ENCODE data around the gene CYB5RL. TPM values are rescaled to one million over a fixed set of nuclear protein-coding genes. Genes with fewer than 3 reads are reported as not detected.

CYB5RL gene
- total and polyA plus RNA-seq, 2 of the 8 experiments (the other 6 are each of a cell fraction or from before 2014, with no cell fraction given), result 13.2 to 14.1 TPM

DNA sequence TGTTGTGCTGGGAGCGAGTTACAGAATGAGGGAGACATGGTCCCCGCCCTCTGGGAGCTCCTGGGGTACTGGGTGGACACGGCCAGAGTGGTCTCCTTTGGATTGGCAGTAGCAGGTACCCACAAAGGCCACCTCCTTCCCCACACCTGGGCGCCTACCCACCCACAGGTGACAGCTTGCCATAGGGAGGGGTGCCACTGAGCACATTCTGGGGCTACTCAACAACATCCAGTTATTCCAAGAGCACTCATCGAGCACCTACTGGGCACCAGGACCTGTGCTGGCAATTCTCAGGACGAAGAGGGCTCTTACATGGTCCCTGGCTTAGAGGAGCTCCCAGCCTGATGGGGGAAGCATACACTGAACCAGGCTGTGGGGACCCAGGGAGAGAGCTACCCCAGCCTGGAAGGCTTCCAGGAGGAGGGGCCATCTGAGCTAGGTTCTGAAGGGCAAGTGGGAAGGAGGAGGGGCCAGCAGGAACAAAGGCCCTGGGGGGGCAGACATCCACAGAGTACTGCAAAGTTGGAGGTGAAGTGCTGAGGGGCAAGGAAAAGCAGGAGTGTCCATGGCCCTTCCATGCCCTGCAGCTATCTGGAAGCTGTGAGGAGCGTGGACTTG lies 22.1 kb upstream of the CYB5RL start:
- FAIRE-seq (no peak), DNase-seq (ENCODE audit: low read depth in 1 of 2, low spot score in 2 of 2) (no peak)
- Histone ChIP-seq H2BK120ac (replicated peaks; ENCODE audit: low read depth, low read length) (no peak overlapping the region), H3K23me2 (ENCODE audit: low read depth, low read length) (no peaks in the 10 kb centered on the region), H3K9ac (replicated peaks in 1 of 4; ENCODE audit: extremely low read depth in 1 of 4, low read depth in 3 of 4, low read length in 3 of 4) (peak overlapping the region in 1 of 4 experiments; percentile 13; a peak in 1 of 7 replicates), H2BK15ac (ENCODE audit: low read length) (no peak overlapping the region), H4K5ac (ENCODE audit: insufficient read length, low read depth, low read length) (no peak overlapping the region), H3K18ac (ENCODE audit: extremely low read depth, low read length) (no peak overlapping the region), H3K79me2 (ENCODE audit: control insufficient read depth in 1 of 2, insufficient read depth in 2 of 2, low read length in 2 of 2) (no peaks in the 10 kb centered on the region), H2AFZ (ENCODE audit: low read length) (no peak overlapping the region), H3K14ac (ENCODE audit: insufficient read length) (no peak overlapping the region), H3K36me3 (ENCODE audit: control insufficient read depth in 2 of 4, insufficient read depth in 4 of 4, low read length in 3 of 4) (peaks cover 9 to 24% (median 13%) of the 10 kb centered on the region in 4 experiments), H3K56ac (replicated peaks; ENCODE audit: insufficient read length, low read depth, low read length) (no peak overlapping the region), H3K9me3 (ENCODE audit: insufficient read depth in 2 of 2, low read depth in 1 of 2, low read length in 1 of 2) (no peaks in the 10 kb centered on the region), H3K4ac (replicated peaks; ENCODE audit: insufficient read length, low read depth, low read length) (no peak overlapping the region), H3K4me3 (ENCODE audit: extremely low read depth in 1 of 4, insufficient read depth in 2 of 4, low read depth in 3 of 4, low read length in 4 of 4) (no peak overlapping the region), H3K79me1 (ENCODE audit: low read depth, low read length) (peaks cover 3% of the 10 kb centered on the region; the same call in 1 of the 2 replicates), H3K4me2 (ENCODE audit: insufficient read depth in 1 of 2, low read depth in 2 of 2, low read length in 2 of 2) (no peak overlapping the region), H2BK20ac (ENCODE audit: low read length) (no peak overlapping the region), H2BK5ac (ENCODE audit: low read depth, low read length) (no peak overlapping the region), H4K91ac (replicated peaks; ENCODE audit: insufficient read length, low read length) (no peak overlapping the region), H4K8ac (ENCODE audit: extremely low read depth, insufficient read depth, low read length) (no peak overlapping the region), H2AK5ac (ENCODE audit: low read depth, low read length) (no peak overlapping the region), H2BK12ac (ENCODE audit: low read depth, low read length) (no peak overlapping the region), H3K27ac (ENCODE audit: low read depth, low read length) (no peak overlapping the region), H3K4me1 (replicated peaks in 1 of 4; ENCODE audit: control insufficient read depth in 3 of 4, insufficient read depth in 4 of 4, low read length in 3 of 4) (peaks cover 0 to 4% (median 2%) of the 10 kb centered on the region in 4 experiments; a peak in 3 of 7 replicates), H3K23ac (ENCODE audit: insufficient read length) (no peak overlapping the region), H3K27me3 (replicated peaks in 1 of 4; ENCODE audit: control insufficient read depth in 3 of 4, extremely low read depth in 1 of 4, insufficient read depth in 3 of 4, low read length in 3 of 4) (no peaks in the 10 kb centered on the region), H4K20me1 (replicated peaks in 1 of 2; ENCODE audit: control insufficient read depth in 1 of 2, insufficient read depth in 2 of 2, low read length in 2 of 2) (peaks cover 7 to 12% of the 10 kb centered on the region in 2 experiments)
- ChIA-PET CTCF (ENCODE audit: partially characterized antibody) (interaction anchor here (0.6 to 1.4 kb wide), 7 partner anchors 9 to 449 kb away, joined by 3 to 5 read pairs (median 4); no protein-coding TSS in a partner anchor), POLR2A (ENCODE audit: partially characterized antibody) (interaction anchor here (0.8 to 7.1 kb wide), 10 partner anchors 8 to 267 kb away, joined by 3 to 50 read pairs (median 4); partner anchors contain the start of genes CYB5RL and MRPL37)
- TF ChIP-seq, protein P1, sequence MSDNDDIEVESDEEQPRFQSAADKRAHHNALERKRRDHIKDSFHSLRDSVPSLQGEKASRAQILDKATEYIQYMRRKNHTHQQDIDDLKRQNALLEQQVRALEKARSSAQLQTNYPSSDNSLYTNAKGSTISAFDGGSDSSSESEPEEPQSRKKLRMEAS (IDR thresholded peaks at IDR 0.05), result no peak
- TF ChIP-seq POLR2A (IDR thresholded peaks at IDR 0.05; ENCODE audit: control extremely low read depth in 1 of 2, low read depth in 2 of 2, low read length in 2 of 2) (peak in 1 of 2 experiments; percentile 0; a peak in 1 of 3 replicates), POLR2AphosphoS5 (IDR thresholded peaks at IDR 0.05; ENCODE audit: low read depth, low read length) (peak; percentile 38; the same call in 1 of the 2 replicates)
- 92% methylated on average over 6 of the region's 7 CpGs; no CpG with 5 or more reads in 1 of the 2 experiments for WGBS, 2 experiments (ENCODE audit: extremely low coverage in 1 of 2, insufficient coverage in 1 of 2, insufficient read length in 1 of 2, insufficient replicate concordance in 2 of 2, low coverage in 1 of 2, low lambda C conversion rate in 2 of 2, missing lambda C conversion rate in 1 of 2)

All from H1 (cell line).